Keratinocyte (primary cell): Measurements from ENCODE around the gene METTL5.

ENCODE experiments used
- EZH2 ChIP-seq: IDR thresholded peaks from one replicate; pipeline ENCODE4 v1.6.1; 2012; ENCODE audit warnings: inconsistent platforms, mild to moderate bottlenecking, low read length, moderate library complexity
- TF ChIP-seq, protein P1 (sequence below), 3 experiments: IDR thresholded peaks in 1 of 3; conservative IDR thresholded peaks in 1 of 3; optimal IDR thresholded peaks in 1 of 3; 2 replicates in 2 of 3; 3 replicates in 1 of 3; pipeline versions ENCODE3 to v1.5.1; 2011; ENCODE audit warnings: low read length in 3 of 3, mild to moderate bottlenecking in 3 of 3, moderate library complexity in 2 of 3, control low read depth in 1 of 3, inconsistent platforms in 1 of 3; ENCODE audit not compliant: insufficient read depth in 2 of 3; ENCODE audit errors: extremely low read depth in 1 of 3

DNA sequence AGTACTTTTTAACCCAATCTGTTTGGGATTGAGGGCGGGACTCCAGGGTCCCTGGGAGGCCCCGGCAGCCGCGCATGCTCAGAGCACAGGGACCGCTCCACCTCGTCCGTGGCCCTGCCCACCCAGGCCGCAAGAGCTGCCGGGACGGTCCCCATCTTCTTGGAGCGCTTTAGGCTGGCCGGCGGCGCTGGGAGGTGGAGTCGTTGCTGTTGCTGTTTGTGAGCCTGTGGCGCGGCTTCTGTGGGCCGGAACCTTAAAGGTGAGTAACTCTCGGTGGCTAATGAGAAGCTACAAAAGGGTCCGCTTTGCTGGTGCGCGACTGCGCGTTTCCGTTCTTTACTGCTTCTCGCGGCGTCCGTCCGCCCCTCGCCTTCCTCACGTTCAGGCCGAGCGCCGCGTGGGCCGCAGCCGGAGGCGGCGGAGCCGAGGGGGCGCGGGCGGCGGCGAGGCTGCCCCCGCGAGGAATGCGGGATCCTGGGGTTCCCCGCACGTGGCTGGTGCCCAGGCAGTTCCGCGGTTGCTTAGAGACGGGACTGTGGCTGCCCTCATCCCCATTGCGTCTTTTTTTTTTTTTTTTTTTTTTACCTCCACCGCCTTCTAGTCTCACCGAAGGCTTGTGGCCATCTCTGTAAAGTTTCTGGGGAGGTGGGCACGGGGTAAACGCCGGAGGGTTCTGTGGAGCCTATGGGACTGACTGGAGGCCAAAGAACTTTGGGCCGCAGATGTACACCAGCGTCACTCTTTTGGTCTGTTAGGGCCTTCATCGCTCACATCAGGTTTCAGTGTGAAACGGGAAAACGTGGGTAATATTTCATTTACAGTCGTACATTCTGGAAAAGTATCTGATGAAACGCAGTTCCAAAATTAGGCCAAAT, 25.8 kb downstream of the METTL5 start, which contains the start of gene SSB:
- TF ChIP-seq, protein P1, sequence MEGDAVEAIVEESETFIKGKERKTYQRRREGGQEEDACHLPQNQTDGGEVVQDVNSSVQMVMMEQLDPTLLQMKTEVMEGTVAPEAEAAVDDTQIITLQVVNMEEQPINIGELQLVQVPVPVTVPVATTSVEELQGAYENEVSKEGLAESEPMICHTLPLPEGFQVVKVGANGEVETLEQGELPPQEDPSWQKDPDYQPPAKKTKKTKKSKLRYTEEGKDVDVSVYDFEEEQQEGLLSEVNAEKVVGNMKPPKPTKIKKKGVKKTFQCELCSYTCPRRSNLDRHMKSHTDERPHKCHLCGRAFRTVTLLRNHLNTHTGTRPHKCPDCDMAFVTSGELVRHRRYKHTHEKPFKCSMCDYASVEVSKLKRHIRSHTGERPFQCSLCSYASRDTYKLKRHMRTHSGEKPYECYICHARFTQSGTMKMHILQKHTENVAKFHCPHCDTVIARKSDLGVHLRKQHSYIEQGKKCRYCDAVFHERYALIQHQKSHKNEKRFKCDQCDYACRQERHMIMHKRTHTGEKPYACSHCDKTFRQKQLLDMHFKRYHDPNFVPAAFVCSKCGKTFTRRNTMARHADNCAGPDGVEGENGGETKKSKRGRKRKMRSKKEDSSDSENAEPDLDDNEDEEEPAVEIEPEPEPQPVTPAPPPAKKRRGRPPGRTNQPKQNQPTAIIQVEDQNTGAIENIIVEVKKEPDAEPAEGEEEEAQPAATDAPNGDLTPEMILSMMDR (optimal IDR thresholded peaks at IDR 0.05 in 1 of 3, IDR thresholded peaks at IDR 0.05 in 1 of 3, conservative IDR thresholded peaks at IDR 0.05 in 1 of 3; ENCODE audit: extremely low read depth in 1 of 3, insufficient read depth in 2 of 3, low read length in 3 of 3), result no peak
- TF ChIP-seq EZH2, result no peak
